Prostate gland (tissue), 2 donors: ENCODE measurements around the gene SENP3.

Experiments used
- CTCF ChIP-seq, 4 experiments: fragments of 200-600 bp in 2 of 4; fragments of 450-650 bp in 2 of 4; sonication (generic) in 2 of 4; IDR thresholded peaks; 1 replicate in 3 of 4; 2 replicates in 1 of 4; pipeline ENCODE4 v1.5.1; 2016 to 2019; ENCODE audit warnings: antibody characterized with exemption in 4 of 4, mild to moderate bottlenecking in 2 of 4, moderate library complexity in 2 of 4
- POLR2A ChIP-seq: fragments of 450-650 bp; IDR thresholded peaks from one replicate; pipeline ENCODE4 v1.6.1; 2016; ENCODE audit warnings: antibody characterized with exemption, mild to moderate bottlenecking
- POLR2AphosphoS5 ChIP-seq: sonication (generic); formaldehyde crosslinking; IDR thresholded peaks from one replicate; pipeline ENCODE4 v1.6.1; 2017; ENCODE audit warnings: antibody characterized with exemption

GRCh38 chr17:7561028-7561575 is 617 bp upstream of the SENP3 start:
- TF ChIP-seq CTCF (IDR thresholded peaks at IDR 0.05) (peak; percentile 74 to 97 (median 91)), POLR2A (no peak), POLR2AphosphoS5 (peak; percentile 68)
